Stimulated activated CD8-positive, alpha-beta memory T cell treated with anti-CD3 and anti-CD28 coated beads, Interleukin-4, amount 100 ng/mL, for 24 hours (primary cell): ENCODE results near the gene GYS1.

Source experiments
- DNase-seq: peaks from one replicate; pipeline ENCODE4 v3.0.0-alpha.2; 2020; ENCODE audit warnings: low read depth

The GYS1 gene

DNA sequence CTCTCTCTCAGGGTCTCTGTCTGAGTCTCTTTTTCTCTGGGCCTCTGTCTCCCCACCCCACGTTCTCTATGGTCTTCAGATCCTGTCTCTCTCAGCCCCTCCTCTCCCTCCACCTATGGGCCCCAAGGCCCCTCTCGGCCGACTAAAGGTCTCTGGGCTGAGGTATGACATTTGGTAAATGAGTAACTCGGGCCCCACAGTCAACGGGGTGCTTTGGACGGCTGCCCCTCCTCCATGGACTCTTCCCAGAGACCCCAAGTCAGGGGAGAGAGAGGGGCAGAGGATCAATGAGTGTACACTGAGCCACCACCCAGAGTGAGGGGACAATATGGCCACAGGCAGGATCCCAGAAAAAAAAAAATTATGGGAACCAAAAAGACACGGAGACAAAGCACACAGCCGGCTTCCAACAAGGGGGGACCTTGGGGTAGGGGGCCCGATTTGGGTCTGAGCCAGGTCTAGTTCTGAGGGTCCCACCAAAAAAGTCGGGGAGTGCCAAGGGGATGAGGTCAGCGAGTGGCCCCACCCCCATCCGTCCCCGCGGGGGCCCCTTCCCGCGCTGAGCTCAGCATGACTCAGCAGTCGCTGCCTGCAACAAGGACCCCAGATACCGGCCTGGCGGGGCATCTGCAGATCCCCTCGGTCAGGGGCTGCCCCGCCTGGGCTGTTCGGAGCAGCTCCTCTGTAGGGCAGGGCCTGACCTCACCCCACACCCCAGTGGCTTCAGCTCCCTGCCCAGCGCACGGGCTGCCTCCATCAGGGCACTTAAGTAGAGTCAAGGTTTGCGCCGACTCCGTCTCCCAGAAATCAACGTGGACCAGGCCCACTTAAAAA is 29.5 kb downstream of the GYS1 start:
- DNase-seq, result peak; percentile 66

- DNase-seq, result no peak
Measured at GRCh38 chr19:48962849-48963165, 30.3 kb downstream of the GYS1 start.

GRCh38 chr19:48962029-48962848 is 30.9 kb downstream of the GYS1 start:
- DNase-seq, result no peak

- no peak for DNase-seq
Measured at GRCh38 chr19:48961673-48962028, 31.5 kb downstream of the GYS1 start.

DNA sequence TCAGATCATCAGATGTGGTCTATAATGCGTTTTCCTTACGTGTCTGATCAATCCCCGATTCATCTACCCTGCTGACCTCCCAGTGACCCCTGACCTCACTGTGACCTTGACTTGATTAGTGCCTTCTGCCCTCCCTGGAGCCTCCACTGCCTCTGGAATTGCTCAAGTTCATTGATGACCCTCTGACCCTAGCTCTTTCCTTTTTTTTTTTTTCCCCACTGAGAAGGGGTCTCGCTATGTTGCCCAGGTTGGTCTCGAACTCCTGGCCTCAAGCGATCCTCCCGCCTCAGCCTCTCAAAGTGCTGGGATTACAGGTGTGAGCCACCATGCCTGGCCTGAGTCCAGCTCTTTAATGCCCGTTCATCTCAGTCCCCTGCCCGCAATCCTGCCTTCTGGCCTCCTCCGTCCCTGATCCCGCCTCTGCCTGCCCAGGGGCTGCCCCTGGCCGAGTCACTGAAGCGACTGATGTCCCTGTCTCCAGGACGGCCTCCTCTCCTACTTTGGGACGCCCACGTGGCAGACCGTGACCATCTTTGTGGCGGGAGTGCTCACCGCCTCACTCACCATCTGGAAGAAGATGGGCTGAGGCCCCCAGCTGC is 32.0 kb downstream of the GYS1 start:
- DNase-seq, result no peak

GRCh38 chr19:48959341-48960239 is 33.5 kb downstream of the GYS1 start:
- DNase-seq, result no peak

DNA sequence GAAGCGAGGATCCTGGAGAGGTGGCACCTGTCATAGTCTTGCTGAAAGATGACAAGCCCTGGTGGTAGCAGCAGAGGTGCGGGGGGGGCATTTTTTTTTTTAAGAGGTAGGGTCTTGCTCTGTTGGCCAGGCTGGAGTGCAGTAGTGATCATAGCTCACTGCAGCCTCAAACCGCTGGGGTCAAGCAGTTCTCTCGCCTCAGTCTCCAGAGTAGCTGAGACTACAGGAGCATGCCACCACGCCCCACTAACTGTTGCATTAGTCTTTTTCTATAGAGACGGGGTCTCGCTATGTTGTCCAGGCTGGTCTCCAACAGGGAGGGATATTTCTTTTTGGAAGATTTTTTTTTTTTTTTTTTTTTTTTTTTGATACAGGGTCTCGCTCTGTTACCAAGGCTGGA is 35.1 kb downstream of the GYS1 start:
- DNase-seq, result no peak

DNA sequence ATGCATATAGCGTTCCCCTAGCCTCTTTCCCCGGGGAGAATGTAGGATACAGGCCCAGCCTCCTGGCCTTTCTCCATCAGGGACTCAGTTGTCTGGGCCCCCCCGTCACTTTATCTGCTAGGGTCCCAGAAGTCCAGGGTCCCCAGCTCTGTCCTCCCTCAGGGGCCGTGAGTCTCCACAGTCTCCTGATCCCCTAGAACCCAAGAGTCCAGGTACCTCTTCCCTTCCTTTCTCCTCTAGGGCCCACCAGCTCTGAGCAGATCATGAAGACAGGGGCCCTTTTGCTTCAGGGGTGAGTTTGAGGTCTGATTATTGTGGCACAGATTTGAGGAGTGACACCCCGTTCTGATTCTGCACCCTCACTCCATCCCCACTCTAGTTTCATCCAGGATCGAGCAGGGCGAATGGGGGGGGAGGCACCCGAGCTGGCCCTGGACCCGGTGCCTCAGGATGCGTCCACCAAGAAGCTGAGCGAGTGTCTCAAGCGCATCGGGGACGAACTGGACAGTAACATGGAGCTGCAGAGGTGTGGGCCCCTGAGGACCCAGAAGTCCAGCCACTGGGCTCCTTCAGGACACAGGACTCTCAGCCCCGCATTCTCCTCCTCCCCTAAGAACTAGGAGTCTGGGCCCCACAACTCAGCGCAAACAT is 37.7 kb downstream of the GYS1 start:
- DNase-seq, result no peak

GRCh38 chr19:48954595-48955307 is 38.4 kb downstream of the GYS1 start, which contains the start of gene BAX:
TSS of gene BAX (plus strand) at chr19:48954875. CDS start at chr19:48954929, 54 bp downstream.
- DNase-seq, result peak; percentile 94

- DNase-seq, result no peak
Measured at GRCh38 chr19:48953990-48954594, 39.0 kb downstream of the GYS1 start.

DNA sequence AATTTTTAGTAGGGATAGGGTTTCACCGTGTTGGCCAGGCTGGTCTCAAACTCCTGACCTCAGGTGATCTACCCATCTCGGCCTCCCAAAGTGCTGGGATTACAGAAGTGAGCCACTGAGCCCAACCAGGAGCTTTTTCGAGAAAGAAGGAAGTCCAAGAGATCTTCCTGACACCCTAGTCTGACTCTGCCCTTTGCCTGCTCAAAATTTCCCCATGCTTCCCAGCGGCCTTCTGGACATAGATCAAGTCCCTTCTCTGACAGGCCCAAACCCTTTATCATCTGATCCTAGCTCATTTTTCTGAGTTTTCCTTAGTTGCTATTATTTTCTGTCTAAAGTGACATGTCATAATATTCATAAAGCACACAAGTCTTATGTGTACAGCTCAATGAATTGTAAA is 40.0 kb downstream of the GYS1 start:
- DNase-seq, result no peak

DNA sequence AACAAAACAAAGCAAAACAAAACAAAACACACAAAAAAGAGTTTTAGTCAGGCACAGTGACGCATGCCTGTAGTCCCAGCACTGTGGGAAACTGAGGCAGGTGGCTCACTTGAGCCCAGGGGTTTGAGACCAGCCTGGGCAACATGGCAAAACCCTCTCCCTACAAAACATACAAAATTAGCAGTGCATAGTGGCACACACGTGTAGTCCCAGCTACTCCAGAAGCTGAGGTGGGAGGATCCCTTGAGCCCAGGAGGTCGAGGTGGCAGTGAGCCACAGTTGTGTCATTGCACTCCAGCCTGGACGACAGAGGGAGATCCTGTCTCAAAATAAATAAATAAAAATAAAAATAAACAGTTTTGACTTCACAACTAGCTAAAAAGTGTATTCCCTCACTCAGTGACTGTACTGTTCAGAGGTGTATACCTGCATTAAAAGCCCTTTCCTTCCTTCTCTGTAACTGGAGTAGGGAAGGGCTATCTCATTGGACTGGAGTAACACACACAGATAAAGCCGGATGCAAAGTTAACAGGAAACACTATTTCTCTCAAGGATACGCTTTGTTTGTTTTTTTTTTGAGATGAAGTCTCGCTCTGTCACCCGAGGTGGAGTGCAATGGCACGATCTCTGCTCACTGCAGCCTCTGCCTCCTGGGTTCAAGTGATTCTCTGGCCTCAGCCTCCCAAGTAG is 42.1 kb downstream of the GYS1 start:
- DNase-seq, result no peak

GRCh38 chr19:48950159-48950558 is 43.0 kb downstream of the GYS1 start:
- no peak for DNase-seq

- DNase-seq, result no peak
Measured at GRCh38 chr19:48947258-48947542, 45.9 kb downstream of the GYS1 start.

DNA sequence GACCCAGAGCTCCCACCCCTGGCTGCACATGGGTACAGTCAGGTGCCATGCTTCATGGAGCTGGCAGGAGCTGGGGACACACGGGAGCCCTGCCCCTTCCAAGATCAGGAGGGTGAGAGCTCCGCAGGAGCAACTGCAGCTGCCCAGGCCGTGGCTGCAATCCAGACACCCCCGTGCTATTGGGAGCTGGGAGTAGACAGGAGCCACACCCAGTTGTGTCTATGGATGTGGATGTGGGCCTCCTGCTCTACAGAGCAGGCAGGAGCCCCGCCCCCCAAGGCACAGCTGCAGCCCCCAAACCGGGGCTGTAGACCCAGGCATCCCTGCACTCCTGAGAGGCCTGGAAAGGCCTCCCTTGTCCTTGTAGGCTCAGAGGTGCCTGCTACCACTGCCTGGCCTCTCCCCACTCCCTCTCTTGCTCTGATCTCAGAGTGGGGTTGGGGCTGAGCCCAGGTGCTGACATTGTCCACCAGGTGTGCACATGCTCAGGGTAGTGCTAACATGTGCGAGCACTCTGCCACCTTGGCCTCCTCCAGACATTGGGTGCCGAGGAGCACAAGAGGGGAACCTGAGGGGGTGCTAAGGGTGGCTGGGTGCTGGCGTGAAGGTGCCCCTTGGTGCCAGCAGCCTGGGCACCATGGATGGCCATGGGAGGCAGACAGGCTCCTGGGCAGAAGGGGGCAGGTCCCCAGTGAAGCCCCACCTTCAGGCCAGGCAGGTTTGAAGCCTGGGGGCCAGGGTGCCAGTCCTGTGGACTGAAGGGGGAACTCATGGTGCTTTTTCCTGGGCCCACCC is 46.4 kb downstream of the GYS1 start:
- no peak for DNase-seq

- DNase-seq, result no peak
Measured at GRCh38 chr19:48945817-48946216, 47.3 kb downstream of the GYS1 start.

- no peak for DNase-seq
Measured at GRCh38 chr19:48945415-48945814, 47.7 kb downstream of the GYS1 start.

DNA sequence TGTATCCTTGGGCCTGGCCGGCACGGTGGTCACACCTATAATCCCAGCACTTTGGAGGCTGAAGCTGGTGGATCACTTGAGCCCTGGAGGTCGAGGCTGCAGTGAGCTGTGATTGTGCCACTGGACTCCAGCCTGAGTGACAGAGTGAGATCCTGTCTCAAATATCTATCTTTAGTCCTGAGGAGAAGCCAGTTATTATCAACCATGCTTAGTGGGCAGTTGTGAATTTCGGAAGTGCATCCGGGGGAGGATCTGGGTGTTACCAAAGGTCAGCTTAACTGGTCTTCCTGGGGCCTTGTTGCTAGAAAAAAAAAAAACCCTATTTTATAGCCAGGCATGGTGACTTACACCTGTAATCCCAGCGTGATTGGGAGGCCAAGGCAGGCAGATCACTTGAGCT is 50.0 kb downstream of the GYS1 start:
- no peak for DNase-seq

DNA sequence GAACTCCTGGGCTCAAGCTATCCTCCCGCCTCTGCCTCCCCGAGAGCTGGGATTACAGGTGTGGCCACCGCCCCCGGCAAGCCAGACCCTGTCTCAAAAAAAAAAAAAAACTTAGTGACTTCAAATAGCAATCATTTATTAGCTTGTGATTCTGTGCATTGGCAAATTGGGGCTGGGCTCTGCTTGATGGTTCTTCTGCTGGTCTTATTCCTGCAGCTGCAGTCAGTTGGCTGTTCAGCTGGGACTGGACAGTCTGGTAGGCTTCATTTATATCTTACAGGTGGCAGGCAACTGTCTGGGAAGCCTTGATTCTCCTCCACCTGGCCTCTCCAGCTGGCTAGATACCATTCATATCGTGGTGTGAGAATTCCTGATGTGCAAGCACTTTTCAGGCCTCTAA is 52.2 kb downstream of the GYS1 start:
- no peak for DNase-seq
